Testis (tissue), 3 donors: ENCODE measurements around the gene CEMIP. TPM values are rescaled to one million over a fixed set of nuclear protein-coding genes. Genes with fewer than 3 reads are reported as not detected.

ENCODE experiments used
- DNase-seq: peaks from one replicate; pipeline ENCODE4 v3.0.0-alpha.2; 2019
- H3K27ac ChIP-seq, 2 donors: fragments of 200-600 bp; sonication (generic); one replicate each; pipeline ENCODE4 v1.5.1; 2019
- H3K27me3 ChIP-seq: fragments of 200-600 bp; sonication (generic); one replicate; pipeline ENCODE4 v1.5.1; 2019
- H3K36me3 ChIP-seq: fragments of 200-600 bp; sonication (generic); one replicate; pipeline ENCODE4 v1.5.1; 2017; ENCODE audit warnings: low read depth; ENCODE audit errors: missing control alignments
- H3K4me1 ChIP-seq: fragments of 200-600 bp; sonication (generic); one replicate; pipeline ENCODE4 v1.5.1; 2019
- H3K4me3 ChIP-seq, 2 donors: fragments of 200-600 bp; sonication (generic); one replicate each; pipeline ENCODE4 v1.5.1; 2017 to 2019
- H3K9me3 ChIP-seq: fragments of 200-600 bp; sonication (generic); one replicate; pipeline ENCODE4 v1.5.1; 2017
- CTCF ChIP-seq, 3 experiments: fragments of 450-650 bp in 2 of 3; fragments of 200-600 bp in 1 of 3; sonication (generic) in 1 of 3; IDR thresholded peaks; one replicate each; pipeline ENCODE4 v1.5.1; 2016 to 2019; ENCODE audit warnings: antibody characterized with exemption in 3 of 3, mild to moderate bottlenecking in 2 of 3, moderate library complexity in 1 of 3
- POLR2A ChIP-seq: fragments of 450-650 bp; IDR thresholded peaks from one replicate; pipeline ENCODE4 v1.6.1; 2017; ENCODE audit warnings: antibody characterized with exemption, mild to moderate bottlenecking, moderate library complexity
- WGBS, 2 donors: methylation state at CpG; one replicate each; pipeline ENCODE4 v1.1.5; 2018; 5-methylcytosine and 5-hydroxymethylcytosine counted together
- intact Hi-C: fragments of 100-400 bp; cut with DNase I; formaldehyde crosslinking; loops from one replicate; pipeline ENCODE4 v1.15.1; 2023; ENCODE audit warnings: low total_unique reads
- polyA plus RNA-seq: library from polyadenylated mRNA; stranded (reverse); fragments of 350-450 nt; fragmentation: Illumina TruSeq; extraction: RNeasy Lipid Tissue Mini Kit (QIAGEN cat#74804); gene quantifications from one replicate; pipeline ENCODE4 v1.2.3, GENCODE V29; 2014; ENCODE audit warnings: low read depth, low replicate concordance; ENCODE audit not compliant: insufficient read depth
- total RNA-seq, 2 donors: library from RNA; depleted of rRNA; stranded (reverse); fragments of >200 nt; gene quantifications; one replicate each; pipeline ENCODE4 v1.2.3, GENCODE V29; 2016

Gene CEMIP
- total and polyA plus RNA-seq, 3 donors from 2014 or later: 7.5 to 21.5 (median 8.3) TPM

GRCh38 chr15:80749589-80749988 is 29.6 kb upstream of the CEMIP start:
- no peaks in the 10 kb centered on the region for H3K4me1 ChIP-seq
- 95 to 98% methylated on average over 6 of the region's 6 CpGs for WGBS, 2 donors
- H3K36me3 ChIP-seq: no peaks in the 10 kb centered on the region
- no peaks in the 10 kb centered on the region for H3K9me3 ChIP-seq
- intact Hi-C loops: no loop called here
- H3K4me3 ChIP-seq: no peak overlapping the region
- no peak for DNase-seq
- no peaks in the 10 kb centered on the region for H3K27me3 ChIP-seq
- TF ChIP-seq POLR2A (no peak), CTCF (IDR thresholded peaks at IDR 0.05) (no peak)
- H3K27ac ChIP-seq: no peak overlapping the region

DNA sequence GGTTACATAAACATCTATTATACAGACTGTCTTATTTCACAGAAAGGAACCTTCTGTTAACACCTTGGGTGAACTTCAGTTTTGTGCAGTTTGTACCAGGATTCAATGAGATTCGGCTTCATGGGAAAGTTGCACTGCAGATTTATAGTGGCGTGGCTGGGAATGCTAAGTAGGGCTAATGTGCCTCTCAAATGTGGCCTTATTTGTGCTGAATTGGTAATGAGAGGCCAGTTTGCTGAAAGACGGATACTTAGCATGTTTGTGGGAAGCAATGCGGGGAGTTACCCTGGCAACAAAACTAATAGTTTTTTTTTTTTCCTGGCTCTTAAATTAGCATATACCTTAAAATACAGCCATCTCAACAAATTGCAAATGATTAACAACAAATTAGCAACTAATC is 28.6 kb upstream of the CEMIP start:
- 92 to 95% methylated on average over 4 of the region's 4 CpGs for WGBS, 2 donors
- Histone ChIP-seq H3K4me3 (no peak overlapping the region), H3K4me1 (no peaks in the 10 kb centered on the region), H3K36me3 (no peaks in the 10 kb centered on the region), H3K27ac (no peak overlapping the region), H3K9me3 (no peaks in the 10 kb centered on the region), H3K27me3 (no peaks in the 10 kb centered on the region)
- no peak for TF ChIP-seq POLR2A
- TF ChIP-seq CTCF (IDR thresholded peaks at IDR 0.05): no peak
- intact Hi-C loops: no loop called here
- DNase-seq: no peak

GRCh38 chr15:80752204-80752603 is 27.0 kb upstream of the CEMIP start:
- DNase-seq: no peak
- no peak overlapping the region for H3K27ac ChIP-seq
- TF ChIP-seq CTCF (IDR thresholded peaks at IDR 0.05) (no peak), POLR2A (no peak)
- no peaks in the 10 kb centered on the region for H3K4me1 ChIP-seq
- no peaks in the 10 kb centered on the region for H3K9me3 ChIP-seq
- H3K27me3 ChIP-seq: no peaks in the 10 kb centered on the region
- H3K36me3 ChIP-seq: no peaks in the 10 kb centered on the region
- WGBS, 2 donors: 73 to 81% methylated on average over 4 of the region's 4 CpGs
- intact Hi-C loops: no loop called here
- no peak overlapping the region for H3K4me3 ChIP-seq

GRCh38 chr15:80753161-80753560 is 26.0 kb upstream of the CEMIP start:
- DNase-seq: no peak
- no peaks in the 10 kb centered on the region for H3K27me3 ChIP-seq
- H3K9me3 ChIP-seq: no peaks in the 10 kb centered on the region
- TF ChIP-seq POLR2A: no peak
- TF ChIP-seq CTCF (IDR thresholded peaks at IDR 0.05): no peak
- H3K4me1 ChIP-seq: no peaks in the 10 kb centered on the region
- H3K36me3 ChIP-seq: no peaks in the 10 kb centered on the region
- no peak overlapping the region for H3K4me3 ChIP-seq
- intact Hi-C loops: no loop called here
- 71 to 72% methylated on average over 2 of the region's 2 CpGs for WGBS, 2 donors
- H3K27ac ChIP-seq: no peak overlapping the region

GRCh38 chr15:80754014-80754413 is 25.2 kb upstream of the CEMIP start:
- H3K27me3 ChIP-seq: no peaks in the 10 kb centered on the region
- H3K9me3 ChIP-seq: no peaks in the 10 kb centered on the region
- H3K4me3 ChIP-seq: no peak overlapping the region
- no peaks in the 10 kb centered on the region for H3K4me1 ChIP-seq
- TF ChIP-seq CTCF (IDR thresholded peaks at IDR 0.05) (no peak), POLR2A (no peak)
- no peak for DNase-seq
- H3K36me3 ChIP-seq: no peaks in the 10 kb centered on the region
- 90 to 93% methylated on average over 8 of the region's 8 CpGs for WGBS, 2 donors
- no peak overlapping the region for H3K27ac ChIP-seq
- intact Hi-C loops: no loop called here
